H1 (cell line): Measurements from ENCODE around the gene HOXB5. TPM values are rescaled to one million over a fixed set of nuclear protein-coding genes. Genes with fewer than 3 reads are reported as not detected.

ENCODE experiments used
- CTCF ChIA-PET: fragments of 300-600 bp; sonication (Branson Sonifier 250); formaldehyde crosslinking; loops from one replicate; lab custom pipeline; 2021; ENCODE audit not compliant: partially characterized antibody; lab: Charles Lee
- POLR2A ChIA-PET: fragments of 300-600 bp; sonication (Branson Sonifier 250); formaldehyde crosslinking; loops from one replicate; lab custom pipeline; 2021; ENCODE audit warnings: inconsistent platforms; ENCODE audit not compliant: partially characterized antibody; lab: Charles Lee
- DNase-seq, 2 experiments: peaks; one replicate each; pipeline versions ENCODE4 v3.0.0 to v3.0.0-alpha.2; 2010 to 2022; ENCODE audit warnings: low spot score in 2 of 2, low read depth in 1 of 2, mixed read lengths in 1 of 2
- FAIRE-seq: peaks from 2 replicates; lab custom pipeline; 2011; peaks lifted over from hg19 to GRCh38; lab: Jason Lieb, UNC
- H2AFZ ChIP-seq: 2 replicates; pipeline ENCODE4 v1.8.1; 2012; ENCODE audit warnings: low read length, inconsistent platforms
- H2AK5ac ChIP-seq: 2 replicates; pipeline ENCODE4 v1.6.1; 2013; ENCODE audit warnings: low read depth, low read length
- H2BK120ac ChIP-seq: replicated peaks from 2 replicates; pipeline ENCODE3; 2013; ENCODE audit warnings: low read depth, low read length, inconsistent platforms
- H2BK12ac ChIP-seq: 2 replicates; pipeline ENCODE4 v1.6.1; 2013; ENCODE audit warnings: low read depth, low read length
- H2BK15ac ChIP-seq: 2 replicates; pipeline ENCODE4 v1.6.1; 2013; ENCODE audit warnings: low read length
- H2BK20ac ChIP-seq: 2 replicates; pipeline ENCODE4 v1.6.1; 2013; ENCODE audit warnings: low read length
- H2BK5ac ChIP-seq: 2 replicates; pipeline ENCODE4 v1.6.1; 2013; ENCODE audit warnings: low read depth, low read length
- H3K14ac ChIP-seq: 2 replicates; pipeline ENCODE4 v1.6.1; 2013; ENCODE audit warnings: inconsistent platforms; ENCODE audit not compliant: insufficient read length
- H3K18ac ChIP-seq: 2 replicates; pipeline ENCODE4 v1.6.1; 2013; ENCODE audit warnings: low read length; ENCODE audit errors: extremely low read depth
- H3K23ac ChIP-seq: 2 replicates; pipeline ENCODE4 v1.6.1; 2013; ENCODE audit warnings: inconsistent platforms; ENCODE audit not compliant: insufficient read length
- H3K23me2 ChIP-seq: 2 replicates; pipeline ENCODE4 v1.6.1; 2013; ENCODE audit warnings: low read depth, low read length
- H3K27ac ChIP-seq: 2 replicates; pipeline ENCODE4 v1.6.1; 2011; ENCODE audit warnings: low read depth, low read length, inconsistent platforms
- H3K27me3 ChIP-seq, 4 experiments: replicated peaks in 1 of 4; 1 replicate in 1 of 4; 2 replicates in 3 of 4; pipeline versions ENCODE4 v1.6.1 to v1.8.1; 2011 to 2013; ENCODE audit warnings: low read length in 3 of 4, mild to moderate bottlenecking in 3 of 4, inconsistent platforms in 2 of 4, mixed read lengths in 2 of 4, moderate library complexity in 1 of 4; ENCODE audit not compliant: control insufficient read depth in 3 of 4, insufficient read depth in 3 of 4; ENCODE audit errors: extremely low read depth in 1 of 4
- H3K36me3 ChIP-seq, 4 experiments: 2 replicates each; pipeline versions ENCODE4 v1.6.1 to v1.8.1; 2011 to 2013; ENCODE audit warnings: mild to moderate bottlenecking in 4 of 4, low read length in 3 of 4, moderate library complexity in 2 of 4, control low read depth in 1 of 4, inconsistent platforms in 1 of 4; ENCODE audit not compliant: insufficient read depth in 4 of 4, control insufficient read depth in 2 of 4
- H3K4ac ChIP-seq: replicated peaks from 2 replicates; pipeline ENCODE3; 2013; ENCODE audit warnings: low read length, low read depth, mixed read lengths, inconsistent platforms; ENCODE audit not compliant: insufficient read length
- H3K4me1 ChIP-seq, 4 experiments: replicated peaks in 1 of 4; 1 replicate in 1 of 4; 2 replicates in 3 of 4; pipeline versions ENCODE4 v1.6.1 to v1.8.1; 2011 to 2013; ENCODE audit warnings: low read length in 3 of 4, inconsistent platforms in 2 of 4, mixed read lengths in 1 of 4; ENCODE audit not compliant: insufficient read depth in 4 of 4, control insufficient read depth in 3 of 4
- H3K4me2 ChIP-seq, 2 experiments: 2 replicates each; pipeline versions ENCODE4 v1.6.1 to v1.8.1; 2011 to 2013; ENCODE audit warnings: low read depth in 2 of 2, low read length in 2 of 2, control low read depth in 1 of 2, inconsistent platforms in 1 of 2, mild to moderate bottlenecking in 1 of 2; ENCODE audit not compliant: insufficient read depth in 1 of 2
- H3K4me3 ChIP-seq, 4 experiments: fragments of 200-600, 300-600 bp in 1 of 4; sonication (generic), shearing (Covaris generic), sonication (Bioruptor Twin) in 1 of 4; 2 replicates each; pipeline versions ENCODE4 v1.5.1 to v1.8.1; 2011 to 2016; ENCODE audit warnings: low read length in 4 of 4, low read depth in 3 of 4, control low read depth in 2 of 4, inconsistent platforms in 2 of 4, mild to moderate bottlenecking in 2 of 4, mixed read lengths in 1 of 4, moderate library complexity in 1 of 4; ENCODE audit not compliant: insufficient read depth in 2 of 4; ENCODE audit errors: extremely low read depth in 1 of 4
- H3K56ac ChIP-seq: replicated peaks from 2 replicates; pipeline ENCODE3; 2013; ENCODE audit warnings: low read depth, mild to moderate bottlenecking, mixed read lengths, low read length, inconsistent platforms; ENCODE audit not compliant: insufficient read length
- H3K79me1 ChIP-seq: 2 replicates; pipeline ENCODE4 v1.6.1; 2013; ENCODE audit warnings: low read depth, low read length, control low read depth
- H3K79me2 ChIP-seq, 2 experiments: 2 replicates each; pipeline versions ENCODE4 v1.6.1 to v1.8.1; 2012 to 2013; ENCODE audit warnings: low read length in 2 of 2, mild to moderate bottlenecking in 2 of 2, inconsistent platforms in 1 of 2; ENCODE audit not compliant: insufficient read depth in 2 of 2, control insufficient read depth in 1 of 2
- H3K9ac ChIP-seq, 4 experiments: replicated peaks in 1 of 4; 1 replicate in 1 of 4; 2 replicates in 3 of 4; pipeline versions ENCODE4 v1.6.1 to v1.8.1; 2011 to 2013; ENCODE audit warnings: low read depth in 3 of 4, low read length in 3 of 4, control low read depth in 2 of 4, mild to moderate bottlenecking in 2 of 4, moderate library complexity in 2 of 4, inconsistent platforms in 1 of 4; ENCODE audit errors: extremely low read depth in 1 of 4
- H3K9me3 ChIP-seq, 2 experiments: 2 replicates each; pipeline versions ENCODE4 v1.6.1 to v1.8.1; 2012 to 2013; ENCODE audit warnings: mild to moderate bottlenecking in 2 of 2, moderate library complexity in 2 of 2, control low read depth in 1 of 2, inconsistent platforms in 1 of 2, low read depth in 1 of 2, low read length in 1 of 2, mixed read lengths in 1 of 2; ENCODE audit not compliant: insufficient read depth in 2 of 2
- H4K20me1 ChIP-seq, 2 experiments: replicated peaks in 1 of 2; 2 replicates each; pipeline versions ENCODE3 to v1.8.1; 2011 to 2013; ENCODE audit warnings: inconsistent platforms in 2 of 2, low read length in 2 of 2, mild to moderate bottlenecking in 1 of 2; ENCODE audit not compliant: insufficient read depth in 2 of 2, control insufficient read depth in 1 of 2
- H4K5ac ChIP-seq: 2 replicates; pipeline ENCODE4 v1.6.1; 2013; ENCODE audit warnings: low read length, low read depth, mixed read lengths, inconsistent platforms; ENCODE audit not compliant: insufficient read length
- H4K8ac ChIP-seq: 2 replicates; pipeline ENCODE4 v1.8.0; 2013; ENCODE audit warnings: mild to moderate bottlenecking, moderate library complexity, low read length, inconsistent platforms; ENCODE audit not compliant: insufficient read depth; ENCODE audit errors: extremely low read depth
- H4K91ac ChIP-seq: replicated peaks from 2 replicates; pipeline ENCODE3; 2013; ENCODE audit warnings: low read length, mixed read lengths, inconsistent platforms; ENCODE audit not compliant: insufficient read length
- CBX8 ChIP-seq: fragments of 300-800, 300-1000 bp; sonication (generic); IDR thresholded peaks from 2 replicates; pipeline ENCODE4 v1.7.1; 2016; ENCODE audit warnings: low read depth, low read length, borderline replicate concordance
- EZH2 ChIP-seq: fragments of 200-600 bp; sonication (generic); IDR thresholded peaks from 2 replicates; pipeline ENCODE4 v1.7.1; 2012; ENCODE audit warnings: low read depth, mild to moderate bottlenecking, moderate library complexity, low read length, inconsistent platforms; ENCODE audit not compliant: severe bottlenecking
- JUN ChIP-seq: IDR thresholded peaks from 2 replicates; pipeline ENCODE4 v1.6.1; 2011; ENCODE audit warnings: low read depth, mild to moderate bottlenecking, improper control_type of control experiment, low read length
- KDM4A ChIP-seq: IDR thresholded peaks from one replicate; pipeline ENCODE4 v1.7.1; 2012; ENCODE audit warnings: low read depth, mild to moderate bottlenecking, moderate library complexity, low read length, inconsistent platforms; ENCODE audit not compliant: severe bottlenecking
- POU5F1 ChIP-seq: IDR thresholded peaks from 2 replicates; pipeline ENCODE4 v1.6.1; 2011; ENCODE audit warnings: low read depth, mild to moderate bottlenecking, low read length, moderate library complexity
- RNF2 ChIP-seq: fragments of 200-900, 300-1000 bp; sonication (generic); IDR thresholded peaks from 2 replicates; pipeline ENCODE4 v1.7.1; 2016; ENCODE audit warnings: borderline replicate concordance, low read depth, mild to moderate bottlenecking, antibody characterized with exemption, low read length; ENCODE audit not compliant: poor library complexity, severe bottlenecking; ENCODE audit errors: missing control alignments
- SUZ12 ChIP-seq: fragments of 200-600 bp; sonication (generic); IDR thresholded peaks from 2 replicates; pipeline ENCODE4 v1.6.1; 2012; ENCODE audit warnings: mild to moderate bottlenecking, inconsistent platforms, low read length, moderate library complexity, mixed read lengths
- YY1 ChIP-seq: IDR thresholded peaks from 2 replicates; pipeline ENCODE4 v1.6.1; 2011; ENCODE audit warnings: low read depth, mild to moderate bottlenecking, low read length
- WGBS, 2 experiments: shearing (Covaris generic) in 1 of 2; methylation state at CpG; one replicate each; pipeline versions ENCODE4 v1.1.6 to v1.1.7; 2013 to 2015; ENCODE audit warnings: low lambda C conversion rate in 2 of 2, mixed read lengths in 2 of 2, inconsistent platforms in 1 of 2, low coverage in 1 of 2, missing lambda C conversion rate in 1 of 2; ENCODE audit not compliant: insufficient replicate concordance in 2 of 2, insufficient coverage in 1 of 2, insufficient read length in 1 of 2; ENCODE audit errors: extremely low coverage in 1 of 2, missing lambda C conversion rate in 1 of 2; 5-methylcytosine and 5-hydroxymethylcytosine counted together
- polyA plus RNA-seq, 7 experiments: library from polyadenylated mRNA; depleted of rRNA in 3 of 7; stranded (reverse) in 5 of 7; unstranded in 2 of 7; fragments of >200 nt in 5 of 7; fragments of 200-250 nt in 2 of 7; gene quantifications; 1 replicate in 5 of 7; 2 replicates in 1 of 7; 4 replicates in 1 of 7; pipeline versions ENCODE4 v1.2.1 to v1.2.3, GENCODE V29; 2011 to 2013; ENCODE audit warnings: missing spikeins in 2 of 7, mixed read lengths in 2 of 7
- total RNA-seq: library from RNA; stranded (reverse); fragmentation: NEBNext Ultra II Directional; extraction: Animal tissue kit (Norgen Biotek cat#: 25700); gene quantifications from 2 replicates; pipeline ENCODE4 v1.2.1, GENCODE V29; 2021

HOXB5 gene
- total and polyA plus RNA-seq, 2 of the 8 experiments (the other 6 are each of a cell fraction or from before 2014, with no cell fraction given) = not detected

DNA sequence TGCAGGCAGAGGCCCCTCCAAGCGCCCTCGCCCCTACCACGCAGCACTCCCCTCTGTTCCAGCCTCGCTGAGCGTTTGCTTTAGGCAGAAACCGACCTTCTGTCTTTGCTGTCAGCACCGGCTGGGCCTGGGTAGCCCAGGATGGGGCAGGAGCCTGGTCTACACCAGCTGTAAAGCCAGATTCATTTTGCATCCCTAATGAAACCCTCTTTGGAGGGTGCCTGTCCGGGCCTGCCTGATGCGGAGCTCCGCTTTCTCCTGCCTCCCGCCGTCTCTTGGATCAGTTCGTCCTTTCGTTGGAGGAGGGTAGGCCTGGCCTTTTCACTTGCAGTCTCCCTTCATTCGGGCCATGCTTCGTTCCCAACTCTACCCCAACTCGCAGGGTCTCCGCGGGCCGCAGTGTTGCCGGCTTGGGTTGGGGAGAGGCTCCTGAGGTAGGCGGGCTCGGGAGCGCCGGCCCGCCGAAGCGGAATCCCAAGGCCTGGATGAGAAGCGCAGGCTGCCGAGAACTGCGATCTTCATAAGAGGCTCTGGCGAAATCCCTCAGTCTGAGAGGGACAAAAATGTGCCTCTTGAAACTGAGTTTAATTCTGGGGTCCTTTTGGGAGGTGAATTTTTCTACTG is 26.4 kb upstream of the HOXB5 start:
- H3K4me3 ChIP-seq = no peak overlapping the region
- peaks cover 0 to 13% (median 0%) of the 10 kb centered on the region in 4 experiments; a peak in 1 of 8 replicates for H3K36me3 ChIP-seq
- CTCF ChIA-PET = interaction anchor here (0.9 to 4.4 kb wide), 8 partner anchors 12 to 379 kb away, joined by 3 to 21 read pairs (median 4); partner anchors contain the start of gene HOXB5
- no peak overlapping the region for H3K18ac ChIP-seq
- POLR2A ChIA-PET = no interaction called here
- no peak overlapping the region for H2BK120ac ChIP-seq
- H3K14ac ChIP-seq = no peak overlapping the region
- H3K79me2 ChIP-seq = no peaks in the 10 kb centered on the region
- no peak overlapping the region for H3K56ac ChIP-seq
- H3K23me2 ChIP-seq = no peaks in the 10 kb centered on the region; the same call in 1 of the 2 replicates
- H2BK15ac ChIP-seq = no peak overlapping the region
- no peak overlapping the region for H4K91ac ChIP-seq
- 10% methylated on average over 30 of the region's 32 CpGs; no CpG with 5 or more reads in 1 of the 2 experiments for WGBS, 2 experiments
- no peak overlapping the region; the same call in 1 of the 2 replicates for H2BK20ac ChIP-seq
- no peak overlapping the region for H3K4ac ChIP-seq
- no peak overlapping the region for H2BK5ac ChIP-seq
- no peak overlapping the region for H2AFZ ChIP-seq
- H3K4me2 ChIP-seq = no peak overlapping the region
- H2AK5ac ChIP-seq = no peak overlapping the region; the same call in 1 of the 2 replicates
- DNase-seq = no peak
- no peaks in the 10 kb centered on the region for H3K9me3 ChIP-seq
- no peak overlapping the region for H3K9ac ChIP-seq
- TF ChIP-seq POU5F1 (no peak), SUZ12 (peak; percentile 100), EZH2 (peak; percentile 100), YY1 (no peak), RNF2 (peak; percentile 100), CBX8 (peak; percentile 97; the same call in 1 of the 2 replicates), KDM4A (no peak), JUN (no peak)
- H4K20me1 ChIP-seq = peaks cover 28 to 48% of the 10 kb centered on the region in 2 experiments
- H4K8ac ChIP-seq = no peak overlapping the region; the same call in 1 of the 2 replicates
- no peak overlapping the region for H3K27ac ChIP-seq
- H3K79me1 ChIP-seq = no peaks in the 10 kb centered on the region
- H4K5ac ChIP-seq = no peak overlapping the region
- no peak overlapping the region for H3K23ac ChIP-seq
- H2BK12ac ChIP-seq = peak overlapping the region; percentile 39; the same call in 1 of the 2 replicates
- no peak for FAIRE-seq
- H3K27me3 ChIP-seq = peaks cover 98 to 100% (median 99%) of the 10 kb centered on the region in 4 experiments
- H3K4me1 ChIP-seq = peaks cover 0 to 3% (median 1%) of the 10 kb centered on the region in 4 experiments; a peak in 5 of 7 replicates
